ENCODE measurements around the gene GRID2.

The GRID2 gene

GRCh38 chr4:93139118-93139517, 835.4 kb downstream of the GRID2 start:
- Histone ChIP-seq H3F3A (ENCODE audit: insufficient read depth, low read length) (no peaks in the 10 kb centered on the region), H3K9me3 (replicated peaks; ENCODE audit: insufficient read depth, low read length) (no peaks in the 10 kb centered on the region), H3K79me2 (ENCODE audit: low read length) (no peaks in the 10 kb centered on the region), H3K4me2 (ENCODE audit: low read depth, low read length) (no peak overlapping the region), H3K4me3 (ENCODE audit: low read length) (no peak overlapping the region), H2AFZ (ENCODE audit: low read length) (no peak overlapping the region), H3K27ac (ENCODE audit: low read length) (no peak overlapping the region), H3K27me3 (replicated peaks; ENCODE audit: insufficient read depth, low read length) (no peaks in the 10 kb centered on the region), H3K36me3 (replicated peaks; ENCODE audit: insufficient read depth, low read length) (no peaks in the 10 kb centered on the region), H3K9me2 (replicated peaks; ENCODE audit: insufficient read depth, low read length) (no peaks in the 10 kb centered on the region), H3K9ac (ENCODE audit: low read length) (no peak overlapping the region), H3K4me1 (ENCODE audit: low read length) (no peaks in the 10 kb centered on the region), H4K20me1 (ENCODE audit: insufficient read depth, low read length) (no peaks in the 10 kb centered on the region)
- no peak for DNase-seq
- TF ChIP-seq CTCF (IDR thresholded peaks at IDR 0.05; ENCODE audit: low read length) (no peak), EZH2 (optimal IDR thresholded peaks at IDR 0.05; ENCODE audit: low read depth, low read length) (no peak), EZH2phosphoT487 (IDR thresholded peaks at IDR 0.05; ENCODE audit: low read length) (no peak)

GRCh38 chr4:93143902-93144301, 840.1 kb downstream of the GRID2 start:
- H3K27me3 ChIP-seq (replicated peaks; ENCODE audit: insufficient read depth, low read length) = no peaks in the 10 kb centered on the region
- TF ChIP-seq EZH2 (optimal IDR thresholded peaks at IDR 0.05; ENCODE audit: low read depth, low read length) (no peak), EZH2phosphoT487 (IDR thresholded peaks at IDR 0.05; ENCODE audit: low read length) (no peak), CTCF (IDR thresholded peaks at IDR 0.05; ENCODE audit: low read length) (no peak)
- DNase-seq = no peak
- H3K36me3 ChIP-seq (replicated peaks; ENCODE audit: insufficient read depth, low read length) = no peaks in the 10 kb centered on the region
- no peak overlapping the region for H3K9ac ChIP-seq (ENCODE audit: low read length)
- no peak overlapping the region for H3K4me3 ChIP-seq (ENCODE audit: low read length)
- H4K20me1 ChIP-seq (ENCODE audit: insufficient read depth, low read length) = no peaks in the 10 kb centered on the region
- no peak overlapping the region for H3K27ac ChIP-seq (ENCODE audit: low read length)
- H3K9me3 ChIP-seq (replicated peaks; ENCODE audit: insufficient read depth, low read length) = no peaks in the 10 kb centered on the region
- H2AFZ ChIP-seq (ENCODE audit: low read length) = no peak overlapping the region
- no peaks in the 10 kb centered on the region for H3K9me2 ChIP-seq (replicated peaks; ENCODE audit: insufficient read depth, low read length)
- no peaks in the 10 kb centered on the region for H3K4me1 ChIP-seq (ENCODE audit: low read length)
- H3K79me2 ChIP-seq (ENCODE audit: low read length) = no peaks in the 10 kb centered on the region
- H3K4me2 ChIP-seq (ENCODE audit: low read depth, low read length) = no peak overlapping the region
- H3F3A ChIP-seq (ENCODE audit: insufficient read depth, low read length) = no peaks in the 10 kb centered on the region

- H3K4me2 ChIP-seq (ENCODE audit: low read depth, low read length) = no peak overlapping the region
- H3K79me2 ChIP-seq (ENCODE audit: low read length) = no peaks in the 10 kb centered on the region
- no peaks in the 10 kb centered on the region for H3K9me3 ChIP-seq (replicated peaks; ENCODE audit: insufficient read depth, low read length)
- no peak overlapping the region for H3K27ac ChIP-seq (ENCODE audit: low read length)
- no peak for DNase-seq
- H2AFZ ChIP-seq (ENCODE audit: low read length) = no peak overlapping the region
- H3K9ac ChIP-seq (ENCODE audit: low read length) = no peak overlapping the region
- H4K20me1 ChIP-seq (ENCODE audit: insufficient read depth, low read length) = no peaks in the 10 kb centered on the region
- TF ChIP-seq EZH2phosphoT487 (IDR thresholded peaks at IDR 0.05; ENCODE audit: low read length) (no peak), CTCF (IDR thresholded peaks at IDR 0.05; ENCODE audit: low read length) (no peak), EZH2 (optimal IDR thresholded peaks at IDR 0.05; ENCODE audit: low read depth, low read length) (no peak)
- H3F3A ChIP-seq (ENCODE audit: insufficient read depth, low read length) = no peaks in the 10 kb centered on the region
- no peaks in the 10 kb centered on the region for H3K9me2 ChIP-seq (replicated peaks; ENCODE audit: insufficient read depth, low read length)
- H3K36me3 ChIP-seq (replicated peaks; ENCODE audit: insufficient read depth, low read length) = no peaks in the 10 kb centered on the region
- no peak overlapping the region for H3K4me3 ChIP-seq (ENCODE audit: low read length)
- H3K4me1 ChIP-seq (ENCODE audit: low read length) = no peaks in the 10 kb centered on the region
- no peaks in the 10 kb centered on the region for H3K27me3 ChIP-seq (replicated peaks; ENCODE audit: insufficient read depth, low read length)
These were observed 840.9 kb downstream of the GRID2 start for GRCh38 chr4:93144644-93145043.

Measured in MM.1S (cell line).